ENCODE measurements around the gene NQO2. TPM values are rescaled to one million over a fixed set of nuclear protein-coding genes. Genes with fewer than 3 reads are reported as not detected.
A peak's percentile ranks its signal among the peaks of the same experiment; 100 is the strongest.

NQO2 gene
- total and polyA plus RNA-seq, 2 of the 13 experiments (the other 11 are each of a cell fraction or from before 2014, with no cell fraction given): 32.2 to 56.5 TPM

DNA sequence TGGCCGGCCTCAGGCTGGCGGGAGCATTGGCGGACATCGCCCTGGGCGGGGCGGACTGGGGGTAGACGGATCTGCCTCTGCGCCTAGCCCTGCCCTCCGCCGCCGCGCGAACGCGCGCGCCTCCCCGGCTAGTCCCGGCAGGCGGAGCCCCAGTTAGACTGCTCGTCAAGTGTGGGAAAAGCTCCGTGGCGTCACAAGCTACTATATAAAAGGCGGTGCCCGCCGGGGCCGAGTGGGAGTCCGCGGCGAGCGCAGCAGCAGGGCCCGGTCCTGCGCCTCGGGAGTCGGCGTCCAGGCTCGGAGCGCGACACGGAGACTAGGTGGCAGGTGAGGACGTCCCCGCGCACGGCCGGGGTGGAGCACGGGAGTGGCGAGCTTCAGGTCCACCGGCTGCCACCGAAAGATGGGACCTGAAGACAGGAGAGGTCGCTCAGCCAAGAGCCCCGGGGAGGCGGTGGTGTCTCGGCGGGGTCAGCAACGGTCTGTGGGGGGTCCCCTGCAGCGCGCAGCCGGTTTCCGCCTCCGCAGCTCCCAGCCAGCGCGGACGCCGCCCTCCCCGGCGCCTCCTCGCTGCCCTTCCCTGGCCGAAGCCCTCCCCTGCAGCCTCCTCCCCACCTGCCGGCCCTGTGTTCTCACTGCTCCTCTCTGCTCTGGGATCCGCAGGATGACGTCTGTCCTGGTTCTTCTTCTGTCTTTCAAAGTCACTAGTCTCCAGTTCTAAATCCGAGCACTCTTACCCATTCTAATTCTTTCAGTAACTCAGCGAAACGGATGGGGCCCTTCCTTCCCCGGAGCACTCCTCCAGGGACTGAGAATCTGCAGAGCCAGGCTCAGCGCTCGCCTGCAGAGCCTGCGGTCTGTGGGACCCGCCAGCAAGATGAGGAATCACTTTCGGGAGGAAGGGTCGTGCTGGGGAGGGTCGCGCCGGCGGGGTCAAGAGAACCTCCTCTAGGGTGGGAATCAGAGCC, 64.3 kb downstream of the NQO2 start (continued):
- TF ChIP-seq, protein P1, sequence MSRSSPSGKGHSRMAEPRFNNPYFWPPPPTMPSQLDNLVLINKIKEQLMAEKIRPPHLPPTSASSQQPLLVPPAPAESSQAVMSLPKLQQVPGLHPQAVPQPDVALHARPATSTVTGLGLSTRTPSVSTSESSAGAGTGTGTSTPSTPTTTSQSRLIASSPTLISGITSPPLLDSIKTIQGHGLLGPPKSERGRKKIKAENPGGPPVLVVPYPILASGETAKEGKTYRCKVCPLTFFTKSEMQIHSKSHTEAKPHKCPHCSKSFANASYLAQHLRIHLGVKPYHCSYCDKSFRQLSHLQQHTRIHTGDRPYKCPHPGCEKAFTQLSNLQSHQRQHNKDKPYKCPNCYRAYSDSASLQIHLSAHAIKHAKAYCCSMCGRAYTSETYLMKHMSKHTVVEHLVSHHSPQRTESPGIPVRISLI (CRISPR knock-in tag; IDR thresholded peaks at IDR 0.05; ENCODE audit: borderline replicate concordance): 0 out of 2 replicates have a peak, but pooled peaks have one; percentile 17
- peak; percentile 77; the same call in 1 of the 2 replicates for TF ChIP-seq CCDC6 (CRISPR knock-in tag; IDR thresholded peaks at IDR 0.05)
- TF ChIP-seq ZNF12 (CRISPR knock-in tag; IDR thresholded peaks at IDR 0.05): 0 out of 2 replicates have a peak, but pooled peaks have one; percentile 39
- TF ChIP-seq NPAS2 (CRISPR knock-in tag; IDR thresholded peaks at IDR 0.05; ENCODE audit: borderline replicate concordance): no peak
- TF ChIP-seq, protein P2, sequence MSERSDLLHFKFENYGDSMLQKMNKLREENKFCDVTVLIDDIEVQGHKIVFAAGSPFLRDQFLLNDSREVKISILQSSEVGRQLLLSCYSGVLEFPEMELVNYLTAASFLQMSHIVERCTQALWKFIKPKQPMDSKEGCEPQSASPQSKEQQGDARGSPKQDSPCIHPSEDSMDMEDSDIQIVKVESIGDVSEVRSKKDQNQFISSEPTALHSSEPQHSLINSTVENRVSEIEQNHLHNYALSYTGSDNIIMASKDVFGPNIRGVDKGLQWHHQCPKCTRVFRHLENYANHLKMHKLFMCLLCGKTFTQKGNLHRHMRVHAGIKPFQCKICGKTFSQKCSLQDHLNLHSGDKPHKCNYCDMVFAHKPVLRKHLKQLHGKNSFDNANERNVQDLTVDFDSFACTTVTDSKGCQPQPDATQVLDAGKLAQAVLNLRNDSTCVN (CRISPR knock-in tag; IDR thresholded peaks at IDR 0.05; ENCODE audit: borderline replicate concordance): peak; percentile 76
- peak; percentile 95 for TF ChIP-seq UBTF (CRISPR knock-in tag; IDR thresholded peaks at IDR 0.05)
- TF ChIP-seq SP5 (CRISPR knock-in tag; IDR thresholded peaks at IDR 0.05; ENCODE audit: borderline replicate concordance, low read depth): peak; percentile 64; the same call in 1 of the 2 replicates
- 0 out of 2 replicates have a peak, but pooled peaks have one; percentile 66 for TF ChIP-seq ETS1 (CRISPR knock-in tag; IDR thresholded peaks at IDR 0.05)
- TF ChIP-seq ZBTB3 (CRISPR knock-in tag; IDR thresholded peaks at IDR 0.05; ENCODE audit: borderline replicate concordance, low read depth): peak; percentile 29; the same call in 1 of the 2 replicates
- peak; percentile 90 for TF ChIP-seq SRY (CRISPR knock-in tag; IDR thresholded peaks at IDR 0.05)
- TF ChIP-seq, protein P3, sequence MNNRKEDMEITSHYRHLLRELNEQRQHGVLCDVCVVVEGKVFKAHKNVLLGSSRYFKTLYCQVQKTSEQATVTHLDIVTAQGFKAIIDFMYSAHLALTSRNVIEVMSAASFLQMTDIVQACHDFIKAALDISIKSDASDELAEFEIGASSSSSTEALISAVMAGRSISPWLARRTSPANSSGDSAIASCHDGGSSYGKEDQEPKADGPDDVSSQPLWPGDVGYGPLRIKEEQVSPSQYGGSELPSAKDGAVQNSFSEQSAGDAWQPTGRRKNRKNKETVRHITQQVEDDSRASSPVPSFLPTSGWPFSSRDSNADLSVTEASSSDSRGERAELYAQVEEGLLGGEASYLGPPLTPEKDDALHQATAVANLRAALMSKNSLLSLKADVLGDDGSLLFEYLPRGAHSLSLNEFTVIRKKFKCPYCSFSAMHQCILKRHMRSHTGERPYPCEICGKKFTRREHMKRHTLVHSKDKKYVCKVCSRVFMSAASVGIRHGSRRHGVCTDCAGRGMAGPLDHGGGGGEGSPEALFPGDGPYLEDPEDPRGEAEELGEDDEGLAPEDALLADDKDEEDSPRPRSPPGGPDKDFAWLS (CRISPR knock-in tag; IDR thresholded peaks at IDR 0.05; ENCODE audit: borderline replicate concordance): 0 out of 2 replicates have a peak, but pooled peaks have one; percentile 59
- peak; percentile 43; the same call in 1 of the 2 replicates for TF ChIP-seq ZNF205 (CRISPR knock-in tag; IDR thresholded peaks at IDR 0.05)
- no peak for TF ChIP-seq GPN1 (CRISPR knock-in tag; IDR thresholded peaks at IDR 0.05; ENCODE audit: borderline replicate concordance)
- no peak for TF ChIP-seq HOXA7 (CRISPR knock-in tag; IDR thresholded peaks at IDR 0.05)
- TF ChIP-seq, protein P4, sequence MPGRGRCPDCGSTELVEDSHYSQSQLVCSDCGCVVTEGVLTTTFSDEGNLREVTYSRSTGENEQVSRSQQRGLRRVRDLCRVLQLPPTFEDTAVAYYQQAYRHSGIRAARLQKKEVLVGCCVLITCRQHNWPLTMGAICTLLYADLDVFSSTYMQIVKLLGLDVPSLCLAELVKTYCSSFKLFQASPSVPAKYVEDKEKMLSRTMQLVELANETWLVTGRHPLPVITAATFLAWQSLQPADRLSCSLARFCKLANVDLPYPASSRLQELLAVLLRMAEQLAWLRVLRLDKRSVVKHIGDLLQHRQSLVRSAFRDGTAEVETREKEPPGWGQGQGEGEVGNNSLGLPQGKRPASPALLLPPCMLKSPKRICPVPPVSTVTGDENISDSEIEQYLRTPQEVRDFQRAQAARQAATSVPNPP (CRISPR knock-in tag; IDR thresholded peaks at IDR 0.05): peak; percentile 37; the same call in 1 of the 2 replicates
- TF ChIP-seq ZFP82 (CRISPR knock-in tag; IDR thresholded peaks at IDR 0.05; ENCODE audit: borderline replicate concordance): no peak; the same call in 1 of the 2 replicates
- TF ChIP-seq PPARG (CRISPR knock-in tag; conservative IDR thresholded peaks at IDR 0.05): peak; percentile 66; the same call in 1 of the 2 replicates
- TF ChIP-seq ARNT2 (CRISPR knock-in tag; IDR thresholded peaks at IDR 0.05; ENCODE audit: low read depth): peak; percentile 86
